Glutamatergic neuron (in vitro differentiated cells): Measurements from ENCODE around the gene OLFML3. TPM values are rescaled to one million over a fixed set of nuclear protein-coding genes. Genes with fewer than 3 reads are reported as not detected.

Experiments used
- DNase-seq: peaks from one replicate; pipeline ENCODE4 v3.0.0; 2022
- H3K27ac Mint-ChIP-seq: one replicate; pipeline ENCODE4 v1.8.0; 2020; ENCODE audit warnings: mild to moderate bottlenecking, mixed read lengths, inconsistent platforms; ENCODE audit not compliant: unreplicated experiment
- H3K27me3 Mint-ChIP-seq: one replicate; pipeline ENCODE4 v1.8.0; 2020; ENCODE audit warnings: mild to moderate bottlenecking, moderate library complexity, mixed read lengths, inconsistent platforms; ENCODE audit not compliant: unreplicated experiment
- H3K36me3 Mint-ChIP-seq: one replicate; pipeline ENCODE4 v1.8.0; 2020; ENCODE audit warnings: mild to moderate bottlenecking, mixed read lengths, inconsistent platforms; ENCODE audit not compliant: unreplicated experiment
- H3K4me1 Mint-ChIP-seq: one replicate; pipeline ENCODE4 v1.8.0; 2020; ENCODE audit warnings: mild to moderate bottlenecking, low read depth, mixed read lengths, inconsistent platforms; ENCODE audit not compliant: unreplicated experiment
- H3K4me3 Mint-ChIP-seq: one replicate; pipeline ENCODE4 v1.8.0; 2020; ENCODE audit warnings: mild to moderate bottlenecking, mixed read lengths, inconsistent platforms; ENCODE audit not compliant: unreplicated experiment
- H3K9me3 Mint-ChIP-seq: one replicate; pipeline ENCODE4 v1.8.0; 2020; ENCODE audit warnings: mild to moderate bottlenecking, moderate library complexity, mixed read lengths, inconsistent platforms; ENCODE audit not compliant: unreplicated experiment
- CTCF ChIP-seq: fragments of 200-600 bp; sonication (generic); IDR thresholded peaks from one replicate; pipeline ENCODE4 v1.5.0; 2021; ENCODE audit not compliant: partially characterized antibody, unreplicated experiment
- total RNA-seq: library from RNA; stranded (reverse); fragmentation: NEBNext Ultra II Directional; extraction: Animal tissue kit (Norgen Biotek cat#: 25700); gene quantifications from one replicate; pipeline ENCODE4 v1.2.1, GENCODE V29; 2021; ENCODE audit not compliant: unreplicated experiment

OLFML3 gene
- total RNA-seq, 1 donor from 2014 or later: 2.9 TPM

GRCh38 chr1:113949007-113949406, 30.3 kb upstream of the OLFML3 start:
- Mint-ChIP-seq H3K27ac (no peak overlapping the region), H3K9me3 (peaks cover 1% of the 10 kb centered on the region)
- no peak for DNase-seq

GRCh38 chr1:113950908-113951307, 28.4 kb upstream of the OLFML3 start:
- Mint-ChIP-seq H3K36me3 (no peaks in the 10 kb centered on the region), H3K27me3 (no peaks in the 10 kb centered on the region), H3K4me3 (no peak overlapping the region), H3K9me3 (no peaks in the 10 kb centered on the region), H3K27ac (no peak overlapping the region), H3K4me1 (no peaks in the 10 kb centered on the region)
- DNase-seq: no peak
- TF ChIP-seq CTCF: no peak

More at GRCh38 chr1:113949007-113949406, 30.3 kb upstream of the OLFML3 start:
- H3K4me1 Mint-ChIP-seq: no peaks in the 10 kb centered on the region
- H3K27me3 Mint-ChIP-seq: no peaks in the 10 kb centered on the region
- H3K4me3 Mint-ChIP-seq: no peak overlapping the region
- peaks cover 8% of the 10 kb centered on the region for H3K36me3 Mint-ChIP-seq
- no peak for TF ChIP-seq CTCF

- no peaks in the 10 kb centered on the region for H3K9me3 Mint-ChIP-seq
- no peak for TF ChIP-seq CTCF
Measured at GRCh38 chr1:113951719-113952118, 27.6 kb upstream of the OLFML3 start.

GRCh38 chr1:113957984-113958383, 21.3 kb upstream of the OLFML3 start:
- DNase-seq: no peak
- no peaks in the 10 kb centered on the region for H3K9me3 Mint-ChIP-seq
- H3K36me3 Mint-ChIP-seq: no peaks in the 10 kb centered on the region

More at GRCh38 chr1:113951719-113952118, 27.6 kb upstream of the OLFML3 start:
- no peak overlapping the region for H3K4me3 Mint-ChIP-seq
- H3K27me3 Mint-ChIP-seq: no peaks in the 10 kb centered on the region
- no peak overlapping the region for H3K27ac Mint-ChIP-seq
- no peaks in the 10 kb centered on the region for H3K4me1 Mint-ChIP-seq
- no peaks in the 10 kb centered on the region for H3K36me3 Mint-ChIP-seq
- DNase-seq: no peak

GRCh38 chr1:113958691-113959090, 20.6 kb upstream of the OLFML3 start:
- Mint-ChIP-seq H3K4me1 (no peaks in the 10 kb centered on the region), H3K9me3 (no peaks in the 10 kb centered on the region), H3K27ac (no peak overlapping the region), H3K36me3 (no peaks in the 10 kb centered on the region), H3K4me3 (no peak overlapping the region), H3K27me3 (no peaks in the 10 kb centered on the region)
- TF ChIP-seq CTCF: no peak
- DNase-seq: no peak

More at GRCh38 chr1:113957984-113958383, 21.3 kb upstream of the OLFML3 start:
- Mint-ChIP-seq H3K4me1 (no peaks in the 10 kb centered on the region), H3K27me3 (no peaks in the 10 kb centered on the region), H3K27ac (no peak overlapping the region), H3K4me3 (no peak overlapping the region)
- no peak for TF ChIP-seq CTCF
